Measurements from ENCODE around the gene GSK3B. TPM values are rescaled to one million over a fixed set of nuclear protein-coding genes. Genes with fewer than 3 reads are reported as not detected.

Gene GSK3B
- total RNA-seq, 1 experiment from 2014 or later: 50.0 TPM

- Histone ChIP-seq H3K4me1 (ENCODE audit: control insufficient read depth in 1 of 2, insufficient read depth in 2 of 2, low read length in 2 of 2) (no peaks in the 10 kb centered on the region), H3K27ac (ENCODE audit: low read depth, low read length) (no peak overlapping the region), H3K9me3 (ENCODE audit: control insufficient read depth in 1 of 2, insufficient read depth in 1 of 2, low read depth in 1 of 2, low read length in 2 of 2) (0 out of 4 replicates have a peak, but pooled peaks cover 0 to 3% of the 10 kb centered on the region in 2 experiments), H3K9ac (ENCODE audit: low read length) (no peak overlapping the region), H3K4me2 (ENCODE audit: low read length) (no peak overlapping the region), H3K4me3 (replicated peaks in 1 of 2; ENCODE audit: low read depth in 1 of 2, low read length in 2 of 2) (no peak overlapping the region), H3K27me3 (ENCODE audit: insufficient read depth, low read length) (no peaks in the 10 kb centered on the region), H4K20me1 (ENCODE audit: insufficient read depth) (no peaks in the 10 kb centered on the region), H3K9me2 (ENCODE audit: insufficient read depth) (no peaks in the 10 kb centered on the region), H3K36me3 (ENCODE audit: control insufficient read depth in 1 of 2, insufficient read depth in 2 of 2, low read length in 2 of 2) (no peaks in the 10 kb centered on the region), H2AFZ (ENCODE audit: low read depth, low read length, poor library complexity, severe bottlenecking) (no peak overlapping the region), H3K79me2 (ENCODE audit: insufficient read depth, low read length) (no peaks in the 10 kb centered on the region)
- CTCF ChIA-PET: no interaction called here
- POLR2A ChIA-PET: no interaction called here
- RAD21 ChIA-PET (ENCODE audit: low non-redundant PET in 1 of 2, low total read pairs in 2 of 2, uncharacterized antibody in 2 of 2, unreplicated experiment in 2 of 2): no interaction called here
- no TSS peak for BruUV-seq (replicated peaks)
- TF ChIP-seq SIN3A (IDR thresholded peaks at IDR 0.05; ENCODE audit: low read depth): no peak
- TF ChIP-seq YY1 (IDR thresholded peaks at IDR 0.05; ENCODE audit: extremely low read depth, insufficient replicate concordance, low read depth, low read length): no peak
- no peak for TF ChIP-seq SP1 (IDR thresholded peaks at IDR 0.05; ENCODE audit: low read depth)
- no peak for TF ChIP-seq ATF3 (IDR thresholded peaks at IDR 0.05)
- no peak for TF ChIP-seq POLR2A (IDR thresholded peaks at IDR 0.05; ENCODE audit: borderline replicate concordance, extremely low read depth, insufficient read depth, insufficient read length)
- no peak for TF ChIP-seq REST (IDR thresholded peaks at IDR 0.05; ENCODE audit: low read depth)
- TF ChIP-seq, protein P1, sequence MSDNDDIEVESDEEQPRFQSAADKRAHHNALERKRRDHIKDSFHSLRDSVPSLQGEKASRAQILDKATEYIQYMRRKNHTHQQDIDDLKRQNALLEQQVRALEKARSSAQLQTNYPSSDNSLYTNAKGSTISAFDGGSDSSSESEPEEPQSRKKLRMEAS (IDR thresholded peaks at IDR 0.05): no peak
- TF ChIP-seq FOSL1 (IDR thresholded peaks at IDR 0.05; ENCODE audit: low read depth): no peak
- TF ChIP-seq CTCF (IDR thresholded peaks at IDR 0.05 in 2 of 3, conservative IDR thresholded peaks at IDR 0.05 in 1 of 3; ENCODE audit: borderline replicate concordance in 1 of 3, insufficient read depth in 1 of 3, low read depth in 2 of 3, low read length in 2 of 3): no peak
- TF ChIP-seq JUND (IDR thresholded peaks at IDR 0.05): no peak
- no peak for TF ChIP-seq TCF7L2 (IDR thresholded peaks at IDR 0.05; ENCODE audit: borderline replicate concordance, extremely low read depth, insufficient read depth, insufficient read length)
- TF ChIP-seq CBX3 (IDR thresholded peaks at IDR 0.05; ENCODE audit: low read depth): no peak
- TF ChIP-seq CEBPB (IDR thresholded peaks at IDR 0.05; ENCODE audit: low read depth): no peak
- no peak for TF ChIP-seq ELF1 (IDR thresholded peaks at IDR 0.05; ENCODE audit: borderline replicate concordance, low read depth)
- no peak for TF ChIP-seq POLR2AphosphoS5 (IDR thresholded peaks at IDR 0.05; ENCODE audit: low read depth, low read length)
- TF ChIP-seq EZH2phosphoT487 (IDR thresholded peaks at IDR 0.05; ENCODE audit: borderline replicate concordance): no peak
- no peak for TF ChIP-seq RAD21 (IDR thresholded peaks at IDR 0.05; ENCODE audit: low read depth)
- no peak for ATAC-seq
- intact Hi-C loops (cut with micrococcal nuclease): no loop called here
- DNase-seq (ENCODE audit: low read depth, low spot score): no peak
Measured at GRCh38 chr3:119778176-119778575, 316.1 kb downstream of the GSK3B start.

All from HCT116 (cell line).